ENCODE results near the gene KCTD1.

- TF ChIP-seq, protein P1, sequence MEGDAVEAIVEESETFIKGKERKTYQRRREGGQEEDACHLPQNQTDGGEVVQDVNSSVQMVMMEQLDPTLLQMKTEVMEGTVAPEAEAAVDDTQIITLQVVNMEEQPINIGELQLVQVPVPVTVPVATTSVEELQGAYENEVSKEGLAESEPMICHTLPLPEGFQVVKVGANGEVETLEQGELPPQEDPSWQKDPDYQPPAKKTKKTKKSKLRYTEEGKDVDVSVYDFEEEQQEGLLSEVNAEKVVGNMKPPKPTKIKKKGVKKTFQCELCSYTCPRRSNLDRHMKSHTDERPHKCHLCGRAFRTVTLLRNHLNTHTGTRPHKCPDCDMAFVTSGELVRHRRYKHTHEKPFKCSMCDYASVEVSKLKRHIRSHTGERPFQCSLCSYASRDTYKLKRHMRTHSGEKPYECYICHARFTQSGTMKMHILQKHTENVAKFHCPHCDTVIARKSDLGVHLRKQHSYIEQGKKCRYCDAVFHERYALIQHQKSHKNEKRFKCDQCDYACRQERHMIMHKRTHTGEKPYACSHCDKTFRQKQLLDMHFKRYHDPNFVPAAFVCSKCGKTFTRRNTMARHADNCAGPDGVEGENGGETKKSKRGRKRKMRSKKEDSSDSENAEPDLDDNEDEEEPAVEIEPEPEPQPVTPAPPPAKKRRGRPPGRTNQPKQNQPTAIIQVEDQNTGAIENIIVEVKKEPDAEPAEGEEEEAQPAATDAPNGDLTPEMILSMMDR (conservative IDR thresholded peaks at IDR 0.05) = no peak
- no peak for TF ChIP-seq EZH2 (IDR thresholded peaks at IDR 0.05; ENCODE audit: low read depth)
Observed at GRCh38 chr18:26416652-26417150, 131.7 kb downstream of the KCTD1 start.

All from PC-9 (cell line).